Memory B cell (primary cell): ENCODE data around the gene PLEK.

ENCODE experiments used
- ATAC-seq: fragments of 150-1000 bp; cut with Tn5 transposase; 2 replicates; pipeline ENCODE4 v1.10.0; 2021; ENCODE audit warnings: low read depth, mild to moderate bottlenecking, moderate library complexity
- DNase-seq, 2 donors: peaks; one replicate each; pipeline ENCODE4 v3.0.0; 2022; ENCODE audit warnings: low spot score in 2 of 2
- H3K27ac Mint-ChIP-seq: one replicate; pipeline ENCODE4 v1.8.0; 2022; ENCODE audit warnings: mild to moderate bottlenecking, moderate library complexity, mixed read lengths
- H3K27me3 Mint-ChIP-seq: one replicate; pipeline ENCODE4 v1.8.0; 2022; ENCODE audit warnings: mixed read lengths
- H3K36me3 Mint-ChIP-seq: one replicate; pipeline ENCODE4 v1.8.0; 2022; ENCODE audit warnings: mild to moderate bottlenecking, mixed read lengths
- H3K4me1 Mint-ChIP-seq: one replicate; pipeline ENCODE4 v1.8.0; 2022; ENCODE audit warnings: mixed read lengths
- H3K4me3 Mint-ChIP-seq: one replicate; pipeline ENCODE4 v1.8.0; 2022; ENCODE audit warnings: mild to moderate bottlenecking, moderate library complexity, mixed read lengths
- H3K9me3 Mint-ChIP-seq: one replicate; pipeline ENCODE4 v1.8.0; 2022; ENCODE audit warnings: mixed read lengths

PLEK gene

GRCh38 chr2:68420254-68420910, 55.3 kb downstream of the PLEK start:
- no peak overlapping the region for H3K4me3 Mint-ChIP-seq
- DNase-seq, result no peak
- H3K27ac Mint-ChIP-seq, result no peak overlapping the region
- H3K4me1 Mint-ChIP-seq, result peaks cover 45% of the 10 kb centered on the region
- ATAC-seq, result no peak
- H3K36me3 Mint-ChIP-seq, result no peaks in the 10 kb centered on the region
- no peaks in the 10 kb centered on the region for H3K27me3 Mint-ChIP-seq
- H3K9me3 Mint-ChIP-seq, result no peaks in the 10 kb centered on the region

GRCh38 chr2:68423966-68424650, 59.0 kb downstream of the PLEK start:
- Mint-ChIP-seq H3K27me3 (no peaks in the 10 kb centered on the region), H3K36me3 (no peaks in the 10 kb centered on the region), H3K4me3 (no peak overlapping the region), H3K9me3 (no peaks in the 10 kb centered on the region), H3K4me1 (peaks cover 33% of the 10 kb centered on the region), H3K27ac (no peak overlapping the region)
- peak; percentile 82 for ATAC-seq
- peak in 1 of 2 donors; percentile 50 for DNase-seq

- ATAC-seq (no peak), DNase-seq (no peak)
- Mint-ChIP-seq H3K4me3 (no peak overlapping the region), H3K36me3 (no peaks in the 10 kb centered on the region), H3K27me3 (no peaks in the 10 kb centered on the region), H3K27ac (no peak overlapping the region), H3K4me1 (peaks cover 27% of the 10 kb centered on the region), H3K9me3 (no peaks in the 10 kb centered on the region)
These were observed 60.4 kb downstream of the PLEK start for GRCh38 chr2:68425503-68425902.

- H3K27ac Mint-ChIP-seq, result peak overlapping the region; percentile 89
- no peak for ATAC-seq
- no peaks in the 10 kb centered on the region for H3K27me3 Mint-ChIP-seq
- no peak overlapping the region for H3K4me3 Mint-ChIP-seq
- H3K36me3 Mint-ChIP-seq, result no peaks in the 10 kb centered on the region
- H3K4me1 Mint-ChIP-seq, result peaks cover 21% of the 10 kb centered on the region
- DNase-seq, result no peak
- no peaks in the 10 kb centered on the region for H3K9me3 Mint-ChIP-seq
These were observed 61.4 kb downstream of the PLEK start for GRCh38 chr2:68426446-68426845.

GRCh38 chr2:68426848-68427579, 61.9 kb downstream of the PLEK start:
- Mint-ChIP-seq H3K4me1 (peaks cover 16% of the 10 kb centered on the region), H3K27ac (peak overlapping the region; percentile 89), H3K27me3 (no peaks in the 10 kb centered on the region), H3K4me3 (peak overlapping the region; percentile 56), H3K9me3 (no peaks in the 10 kb centered on the region), H3K36me3 (no peaks in the 10 kb centered on the region)
- ATAC-seq (peak; percentile 59), DNase-seq (peak in 1 of 2 donors; percentile 33)

- Mint-ChIP-seq H3K4me1 (peaks cover 18% of the 10 kb centered on the region), H3K36me3 (no peaks in the 10 kb centered on the region), H3K9me3 (no peaks in the 10 kb centered on the region), H3K4me3 (peak overlapping the region; percentile 30), H3K27me3 (no peaks in the 10 kb centered on the region), H3K27ac (peak overlapping the region; percentile 89)
- no peak for DNase-seq
- no peak for ATAC-seq
These were observed 63.0 kb downstream of the PLEK start for GRCh38 chr2:68428126-68428525.

GRCh38 chr2:68428746-68429145, 63.7 kb downstream of the PLEK start:
- DNase-seq (no peak), ATAC-seq (no peak)
- H3K27me3 Mint-ChIP-seq, result no peaks in the 10 kb centered on the region
- H3K27ac Mint-ChIP-seq, result peak overlapping the region; percentile 89
- no peaks in the 10 kb centered on the region for H3K9me3 Mint-ChIP-seq
- no peaks in the 10 kb centered on the region for H3K36me3 Mint-ChIP-seq
- H3K4me3 Mint-ChIP-seq, result no peak overlapping the region
- peaks cover 18% of the 10 kb centered on the region for H3K4me1 Mint-ChIP-seq

- Mint-ChIP-seq H3K4me1 (peaks cover 18% of the 10 kb centered on the region), H3K27ac (no peak overlapping the region), H3K4me3 (no peak overlapping the region), H3K9me3 (no peaks in the 10 kb centered on the region), H3K36me3 (no peaks in the 10 kb centered on the region), H3K27me3 (no peaks in the 10 kb centered on the region)
- no peak for DNase-seq
- no peak for ATAC-seq
These were observed 64.3 kb downstream of the PLEK start for GRCh38 chr2:68429311-68429826.

GRCh38 chr2:68431316-68431972, 66.4 kb downstream of the PLEK start:
- no peaks in the 10 kb centered on the region for H3K36me3 Mint-ChIP-seq
- H3K27me3 Mint-ChIP-seq, result no peaks in the 10 kb centered on the region
- H3K4me3 Mint-ChIP-seq, result no peak overlapping the region
- ATAC-seq (no peak), DNase-seq (no peak)
- no peak overlapping the region for H3K27ac Mint-ChIP-seq
- H3K9me3 Mint-ChIP-seq, result no peaks in the 10 kb centered on the region
- peaks cover 29% of the 10 kb centered on the region for H3K4me1 Mint-ChIP-seq

- H3K9me3 Mint-ChIP-seq, result no peaks in the 10 kb centered on the region
- no peak for ATAC-seq
- H3K4me1 Mint-ChIP-seq, result peaks cover 26% of the 10 kb centered on the region
- no peak overlapping the region for H3K27ac Mint-ChIP-seq
- no peaks in the 10 kb centered on the region for H3K27me3 Mint-ChIP-seq
- H3K36me3 Mint-ChIP-seq, result no peaks in the 10 kb centered on the region
- H3K4me3 Mint-ChIP-seq, result no peak overlapping the region
- DNase-seq, result no peak
These were observed 67.9 kb downstream of the PLEK start for GRCh38 chr2:68432696-68433658.

GRCh38 chr2:68434981-68435380, 69.9 kb downstream of the PLEK start:
- no peak overlapping the region for H3K4me3 Mint-ChIP-seq
- no peak overlapping the region for H3K27ac Mint-ChIP-seq
- H3K4me1 Mint-ChIP-seq, result peaks cover 31% of the 10 kb centered on the region
- H3K27me3 Mint-ChIP-seq, result no peaks in the 10 kb centered on the region
- no peak for DNase-seq
- H3K36me3 Mint-ChIP-seq, result peaks cover 2% of the 10 kb centered on the region
- peaks cover 1% of the 10 kb centered on the region for H3K9me3 Mint-ChIP-seq
- no peak for ATAC-seq

GRCh38 chr2:68435615-68436014, 70.5 kb downstream of the PLEK start:
- ATAC-seq (no peak), DNase-seq (no peak)
- H3K27me3 Mint-ChIP-seq, result no peaks in the 10 kb centered on the region
- H3K9me3 Mint-ChIP-seq, result peaks cover 1% of the 10 kb centered on the region
- H3K27ac Mint-ChIP-seq, result peak overlapping the region; percentile 60
- H3K4me3 Mint-ChIP-seq, result no peak overlapping the region
- peaks cover 37% of the 10 kb centered on the region for H3K4me1 Mint-ChIP-seq
- H3K36me3 Mint-ChIP-seq, result peaks cover 2% of the 10 kb centered on the region

GRCh38 chr2:68436270-68436669, 71.2 kb downstream of the PLEK start:
- Mint-ChIP-seq H3K27ac (peak overlapping the region; percentile 60), H3K4me3 (no peak overlapping the region), H3K36me3 (peaks cover 2% of the 10 kb centered on the region), H3K9me3 (peaks cover 1% of the 10 kb centered on the region), H3K4me1 (peaks cover 37% of the 10 kb centered on the region), H3K27me3 (no peaks in the 10 kb centered on the region)
- DNase-seq (no peak), ATAC-seq (no peak)
